ENCODE data around the gene ALDH3B1.
"Not testable (repeated sequence)": the region's sequence is repeated elsewhere in the genome, so short reads cannot be mapped to it uniquely, and the experiment has no call there.

ALDH3B1 gene, protein sequence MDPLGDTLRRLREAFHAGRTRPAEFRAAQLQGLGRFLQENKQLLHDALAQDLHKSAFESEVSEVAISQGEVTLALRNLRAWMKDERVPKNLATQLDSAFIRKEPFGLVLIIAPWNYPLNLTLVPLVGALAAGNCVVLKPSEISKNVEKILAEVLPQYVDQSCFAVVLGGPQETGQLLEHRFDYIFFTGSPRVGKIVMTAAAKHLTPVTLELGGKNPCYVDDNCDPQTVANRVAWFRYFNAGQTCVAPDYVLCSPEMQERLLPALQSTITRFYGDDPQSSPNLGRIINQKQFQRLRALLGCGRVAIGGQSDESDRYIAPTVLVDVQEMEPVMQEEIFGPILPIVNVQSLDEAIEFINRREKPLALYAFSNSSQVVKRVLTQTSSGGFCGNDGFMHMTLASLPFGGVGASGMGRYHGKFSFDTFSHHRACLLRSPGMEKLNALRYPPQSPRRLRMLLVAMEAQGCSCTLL

DNA sequence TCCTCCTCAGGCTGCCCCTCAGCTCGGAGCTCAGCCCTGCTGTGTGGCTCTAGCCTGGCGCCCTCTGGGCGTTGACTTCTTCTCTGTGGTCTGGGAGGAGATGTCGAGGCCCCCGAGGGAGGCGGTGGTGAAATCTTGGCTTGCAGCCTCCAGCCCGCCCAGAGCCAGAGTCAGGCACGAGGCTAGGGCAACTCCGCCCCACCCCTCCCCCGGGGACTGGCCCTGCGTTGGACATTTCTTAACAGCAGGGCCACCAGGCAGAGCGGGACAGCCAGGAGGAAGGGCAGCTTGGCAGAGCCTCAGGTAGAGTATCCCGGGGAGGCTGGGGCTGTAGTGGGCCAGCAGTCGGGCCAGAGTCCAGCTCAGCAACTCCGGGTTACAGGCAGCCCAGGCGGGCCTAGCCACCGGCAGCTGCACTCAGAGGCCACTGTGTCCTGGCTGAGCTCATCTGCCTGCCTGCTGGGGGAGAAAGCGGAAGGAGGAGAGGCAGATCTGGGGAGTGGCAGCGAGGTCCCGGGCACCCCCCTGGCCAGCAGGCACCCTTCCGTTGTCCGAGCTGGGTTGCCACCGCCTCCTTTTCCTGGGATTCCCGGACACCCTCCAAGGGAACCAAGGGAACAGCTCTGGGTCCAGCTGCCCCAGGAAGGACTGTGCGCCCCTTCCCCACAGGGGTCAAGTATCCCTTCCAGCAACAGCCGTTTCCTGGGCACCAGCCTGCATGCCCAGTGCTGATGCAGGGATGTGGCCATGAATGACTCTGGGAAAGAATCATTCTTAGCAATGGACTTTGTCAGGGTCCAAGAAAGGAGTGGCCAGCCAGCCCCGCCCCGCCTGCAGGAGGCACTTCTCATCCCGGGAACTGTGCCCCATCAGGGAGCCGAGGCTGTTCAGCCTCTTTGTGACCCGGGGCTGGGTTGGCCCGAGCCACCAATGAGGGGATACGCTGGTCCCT, at the start of gene ALDH3B1:
ALDH3B1 (plus strand) TSS at position 238 of the 952 bp plus-strand sequence. CDS start 4,971 bp downstream, outside the sequence.
- H3K9me3 Mint-ChIP-seq: no peaks in the 10 kb centered on the region
- DNase-seq (no peak), ATAC-seq (peak; percentile 8)
- H3K27ac Mint-ChIP-seq: no peak within 1 kb of the TSS
- H3K36me3 Mint-ChIP-seq (ENCODE audit: low read depth): no peaks in the 10 kb centered on the region
- H3K4me3 Mint-ChIP-seq: no peak within 1 kb of the TSS
- H3K4me1 Mint-ChIP-seq: peaks cover 8% of the 10 kb centered on the region
- H3K27me3 Mint-ChIP-seq: peaks cover 2% of the 10 kb centered on the region

DNA sequence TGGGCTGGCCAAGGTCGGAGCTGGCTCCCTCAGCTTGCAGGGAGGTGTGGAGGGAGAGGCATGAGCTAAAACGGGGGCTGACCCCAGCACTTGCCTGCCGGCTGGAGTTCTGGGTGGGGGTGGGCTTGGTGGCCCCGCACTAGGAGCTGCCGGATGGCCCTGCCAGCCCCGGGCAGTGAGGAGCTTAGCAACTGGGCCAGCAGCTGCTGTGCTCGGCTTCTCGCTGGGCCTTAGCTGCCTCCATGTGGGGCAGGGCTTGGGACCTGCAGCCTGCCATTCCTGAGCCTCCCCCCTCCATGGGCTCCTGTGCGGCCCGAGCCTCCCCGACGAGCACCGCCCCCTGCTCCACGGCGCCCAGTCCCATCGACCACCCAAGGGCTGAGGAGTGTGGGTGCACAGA, 46.9 kb upstream of the ALDH3B1 start:
- not testable (repeated sequence) for H3K4me3 Mint-ChIP-seq; H3K36me3 Mint-ChIP-seq (ENCODE audit: low read depth); H3K4me1 Mint-ChIP-seq; DNase-seq; H3K27ac Mint-ChIP-seq; ATAC-seq; H3K9me3 Mint-ChIP-seq
- H3K27me3 Mint-ChIP-seq: peaks cover 11% of the 10 kb centered on the region

DNA sequence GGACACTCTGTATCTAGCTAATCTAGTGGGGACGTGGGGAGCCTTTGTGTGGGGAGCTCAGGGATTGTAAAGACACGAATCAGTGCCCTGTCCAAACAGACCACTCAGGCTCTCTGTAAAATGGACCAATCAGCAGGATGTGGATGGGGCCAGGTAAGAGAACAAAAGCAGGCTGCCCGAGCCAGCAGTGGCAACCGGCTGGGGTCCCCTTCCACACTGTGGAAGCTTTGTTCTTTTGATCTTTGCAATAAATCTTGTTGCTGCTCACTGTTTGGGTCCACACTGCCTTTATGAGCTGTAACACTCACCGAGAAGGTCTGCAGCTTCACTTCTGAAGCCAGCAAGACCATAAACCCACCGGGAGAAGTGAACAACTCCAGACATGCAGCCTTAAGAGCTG, 46.2 kb upstream of the ALDH3B1 start:
- not testable (repeated sequence) for H3K4me3 Mint-ChIP-seq; ATAC-seq; DNase-seq; H3K36me3 Mint-ChIP-seq (ENCODE audit: low read depth); H3K27me3 Mint-ChIP-seq; H3K9me3 Mint-ChIP-seq; H3K27ac Mint-ChIP-seq; H3K4me1 Mint-ChIP-seq

DNA sequence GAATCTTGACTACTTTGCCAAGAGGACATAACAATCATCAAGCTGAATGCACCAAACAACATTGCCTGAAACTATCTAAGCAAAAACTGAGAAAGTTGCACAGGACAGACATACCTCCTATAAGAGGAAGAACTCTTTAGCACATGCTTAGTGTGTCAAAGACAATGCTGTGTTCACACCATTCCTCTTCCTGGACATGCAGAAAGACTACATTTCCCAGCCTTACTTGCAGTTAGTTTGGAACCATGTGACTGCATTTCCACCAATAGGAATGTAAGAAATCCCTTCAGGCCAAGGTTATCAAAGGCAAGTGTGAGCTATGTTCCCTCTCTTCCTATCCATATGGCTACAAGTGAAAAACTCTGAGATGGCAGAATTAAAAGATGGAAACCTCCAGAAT, 45.4 kb upstream of the ALDH3B1 start:
- not testable (repeated sequence) for H3K27ac Mint-ChIP-seq; H3K27me3 Mint-ChIP-seq; H3K36me3 Mint-ChIP-seq (ENCODE audit: low read depth); H3K9me3 Mint-ChIP-seq; DNase-seq; H3K4me1 Mint-ChIP-seq; ATAC-seq; H3K4me3 Mint-ChIP-seq

DNA sequence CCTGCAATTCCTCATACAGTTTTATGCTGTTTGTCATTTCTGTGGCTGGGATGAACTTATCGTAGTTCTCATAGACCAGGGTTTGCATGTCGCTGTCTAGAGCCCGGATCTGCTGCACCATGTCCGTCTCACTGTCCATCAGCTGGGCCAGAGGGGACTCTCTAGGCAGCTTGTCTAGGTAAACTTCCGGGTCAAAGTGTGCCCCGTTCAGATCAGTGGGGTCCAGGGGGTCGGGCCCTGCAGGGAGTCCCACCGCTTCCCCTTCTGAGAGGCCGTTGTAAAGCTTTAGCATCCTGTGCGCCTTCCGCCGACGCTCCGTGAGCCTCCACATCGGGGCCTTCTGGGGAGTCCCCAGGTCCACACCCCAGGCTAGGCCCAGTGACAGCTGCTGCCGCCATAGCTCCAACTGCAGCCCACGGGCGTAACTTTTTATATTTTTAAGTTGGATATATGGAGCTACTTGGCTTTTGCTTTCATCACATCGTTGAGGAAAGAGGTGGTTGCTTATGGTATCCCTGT, 44.2 kb upstream of the ALDH3B1 start:
- not testable (repeated sequence) for H3K4me1 Mint-ChIP-seq; DNase-seq; H3K9me3 Mint-ChIP-seq; H3K36me3 Mint-ChIP-seq (ENCODE audit: low read depth); H3K27ac Mint-ChIP-seq; ATAC-seq; H3K4me3 Mint-ChIP-seq; H3K27me3 Mint-ChIP-seq

DNA sequence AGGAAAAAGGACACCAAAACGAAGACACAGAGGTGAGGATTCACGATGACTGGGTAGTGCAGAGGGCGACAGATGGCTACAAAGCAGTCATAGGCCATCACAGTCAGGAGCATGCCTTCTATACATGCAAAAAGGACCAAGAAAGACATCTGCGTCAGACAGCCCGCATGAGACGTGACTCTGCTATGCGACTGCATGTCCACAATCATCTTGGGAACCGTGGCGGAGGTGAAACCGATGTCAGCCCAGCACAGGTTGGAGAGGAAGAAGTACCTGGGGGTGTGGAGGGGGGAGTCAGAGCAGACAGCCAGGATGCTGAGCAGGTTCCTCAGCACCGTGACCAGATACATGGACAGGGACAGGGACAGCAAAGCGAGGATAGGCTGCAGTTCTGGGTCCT, 35.4 kb upstream of the ALDH3B1 start:
- H3K36me3 Mint-ChIP-seq (ENCODE audit: low read depth); H3K9me3 Mint-ChIP-seq; ATAC-seq; H3K4me1 Mint-ChIP-seq; DNase-seq; H3K4me3 Mint-ChIP-seq; H3K27me3 Mint-ChIP-seq; H3K27ac Mint-ChIP-seq: not testable (repeated sequence)

DNA sequence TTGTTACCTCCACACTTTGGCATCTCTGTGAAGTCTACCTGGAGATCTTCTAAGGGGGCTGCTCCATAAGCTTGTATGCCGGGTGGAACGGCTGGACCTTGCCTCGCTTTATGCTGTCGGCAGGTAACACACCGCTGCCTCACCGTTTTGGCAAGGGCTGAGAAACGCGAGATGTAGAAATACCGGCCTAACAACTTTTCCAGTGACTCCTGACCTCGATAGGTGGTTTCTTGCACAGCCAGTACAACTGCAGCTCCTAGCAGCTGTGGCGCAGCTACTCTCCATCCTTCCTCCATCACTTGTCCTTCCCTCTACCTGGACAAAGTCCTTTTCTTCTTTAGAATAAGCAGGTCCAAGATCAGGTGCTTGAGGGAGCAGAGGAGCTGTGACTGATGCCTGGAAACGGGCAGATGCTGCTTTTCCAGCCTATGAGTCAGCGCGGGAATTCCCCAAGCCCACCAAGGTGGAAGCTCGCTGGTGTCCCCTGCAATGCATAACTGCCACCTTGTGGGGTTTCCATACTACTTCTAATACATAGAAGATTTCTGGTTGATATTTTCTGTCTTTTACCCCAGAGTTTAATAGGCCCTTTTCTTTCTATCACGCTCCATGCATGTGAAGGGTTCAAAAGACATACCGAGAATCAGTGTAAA, 31.2 kb upstream of the ALDH3B1 start:
- not testable (repeated sequence) for ATAC-seq, H3K27ac Mint-ChIP-seq, H3K4me1 Mint-ChIP-seq

DNA sequence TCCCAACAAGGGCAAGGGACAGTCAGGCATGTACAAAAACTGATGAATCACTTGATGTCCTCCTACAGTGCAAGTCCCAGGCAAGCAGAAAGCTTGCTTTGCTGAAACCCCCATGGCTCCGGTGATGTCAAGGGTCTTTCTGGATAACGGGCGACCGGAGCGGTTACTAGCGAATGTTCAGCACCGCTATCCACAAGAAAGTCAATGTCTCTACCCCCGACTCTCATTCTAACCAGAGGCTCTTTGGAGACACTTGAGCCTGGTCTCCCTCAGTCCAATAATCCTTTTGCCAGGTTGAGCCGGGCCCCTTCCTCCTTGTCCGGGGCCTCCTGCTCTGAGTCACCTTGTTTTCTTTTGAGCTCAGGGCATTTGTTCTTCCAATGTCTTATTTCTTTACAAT, 28.9 kb upstream of the ALDH3B1 start:
- H3K36me3 Mint-ChIP-seq (ENCODE audit: low read depth); H3K4me3 Mint-ChIP-seq; ATAC-seq; H3K4me1 Mint-ChIP-seq; DNase-seq; H3K27me3 Mint-ChIP-seq; H3K27ac Mint-ChIP-seq; H3K9me3 Mint-ChIP-seq: not testable (repeated sequence)

More for the DNA sequence above, 31.2 kb upstream of the ALDH3B1 start:
- H3K27me3 Mint-ChIP-seq; H3K9me3 Mint-ChIP-seq; H3K36me3 Mint-ChIP-seq (ENCODE audit: low read depth); H3K4me3 Mint-ChIP-seq: not testable (repeated sequence)
- peak; percentile 39 for DNase-seq

DNA sequence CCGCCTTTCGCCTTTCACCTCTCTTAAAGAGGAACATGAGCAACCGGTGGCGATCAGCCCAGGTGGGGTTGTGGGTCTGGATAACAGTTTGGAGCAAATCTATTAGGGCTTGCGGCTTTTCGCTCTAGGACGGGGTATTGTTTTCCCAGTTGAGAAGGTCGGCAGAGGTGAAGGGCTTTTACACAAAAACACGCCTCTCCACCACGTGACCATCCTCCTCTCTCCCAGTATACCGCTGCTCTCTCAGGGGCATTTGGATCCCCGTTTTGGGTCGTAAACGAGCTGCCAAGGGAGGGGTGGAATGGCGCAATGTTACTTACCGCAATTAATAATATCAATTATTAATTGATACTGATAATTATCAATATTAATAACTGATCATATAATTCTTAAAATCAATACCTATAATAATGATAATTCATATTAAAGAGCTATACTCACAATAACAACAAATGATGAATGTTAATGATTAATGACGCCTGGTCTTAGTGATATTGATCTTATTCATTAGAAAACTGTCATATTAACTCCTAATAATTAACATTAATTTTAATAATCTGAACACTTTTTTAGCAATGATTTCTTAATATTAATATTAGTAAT, 27.8 kb upstream of the ALDH3B1 start:
- H3K9me3 Mint-ChIP-seq, DNase-seq, H3K27me3 Mint-ChIP-seq: not testable (repeated sequence)

DNA sequence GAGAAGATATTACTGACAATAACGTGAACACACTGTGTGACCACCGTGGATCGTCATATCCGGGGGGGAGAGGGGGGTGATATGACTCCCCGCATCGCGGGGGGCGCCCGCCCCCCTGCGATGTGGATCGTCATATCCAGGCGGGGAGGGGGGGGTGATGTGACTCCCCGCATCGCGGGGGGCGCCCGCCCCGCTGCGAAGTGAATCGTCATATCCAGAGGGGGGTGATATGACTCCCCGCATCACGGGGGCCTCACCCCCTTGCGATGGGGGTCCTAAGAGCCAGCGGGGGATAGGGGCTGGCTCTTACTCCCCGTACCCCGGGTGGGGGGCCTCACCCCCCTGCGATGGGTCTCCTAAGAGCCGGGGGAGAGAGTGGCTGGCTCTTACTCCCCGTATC, 26.2 kb upstream of the ALDH3B1 start:
- Mint-ChIP-seq H3K4me1 (no peaks in the 10 kb centered on the region), H3K4me3 (no peak overlapping the region), H3K27me3 (peaks cover 3% of the 10 kb centered on the region), H3K27ac (no peak overlapping the region), H3K9me3 (no peaks in the 10 kb centered on the region), H3K36me3 (ENCODE audit: low read depth) (no peaks in the 10 kb centered on the region)
- ATAC-seq (no peak), DNase-seq (no peak)

More for the DNA sequence above, 27.8 kb upstream of the ALDH3B1 start:
- H3K27ac Mint-ChIP-seq; ATAC-seq; H3K36me3 Mint-ChIP-seq (ENCODE audit: low read depth); H3K4me1 Mint-ChIP-seq; H3K4me3 Mint-ChIP-seq: not testable (repeated sequence)

DNA sequence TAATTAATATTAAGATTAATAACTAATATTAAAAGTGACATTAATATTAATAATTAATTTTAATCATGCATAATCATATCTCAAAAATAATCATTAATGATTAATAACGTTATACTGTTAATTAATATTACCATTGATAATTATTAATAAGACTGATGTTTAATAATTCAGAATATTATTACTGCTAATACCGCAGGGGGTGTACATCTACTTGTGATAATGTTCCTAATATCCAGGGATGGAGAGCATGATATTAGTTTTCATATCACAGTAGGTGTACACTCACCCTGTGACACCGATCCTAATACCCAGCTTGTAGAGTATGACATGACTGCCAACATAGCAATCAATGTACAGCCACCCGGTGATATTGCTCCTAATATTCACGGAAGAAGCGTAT, 24.8 kb upstream of the ALDH3B1 start:
- not testable (repeated sequence) for H3K27ac Mint-ChIP-seq; ATAC-seq; H3K4me3 Mint-ChIP-seq; H3K4me1 Mint-ChIP-seq; H3K9me3 Mint-ChIP-seq; DNase-seq; H3K27me3 Mint-ChIP-seq; H3K36me3 Mint-ChIP-seq (ENCODE audit: low read depth)

DNA sequence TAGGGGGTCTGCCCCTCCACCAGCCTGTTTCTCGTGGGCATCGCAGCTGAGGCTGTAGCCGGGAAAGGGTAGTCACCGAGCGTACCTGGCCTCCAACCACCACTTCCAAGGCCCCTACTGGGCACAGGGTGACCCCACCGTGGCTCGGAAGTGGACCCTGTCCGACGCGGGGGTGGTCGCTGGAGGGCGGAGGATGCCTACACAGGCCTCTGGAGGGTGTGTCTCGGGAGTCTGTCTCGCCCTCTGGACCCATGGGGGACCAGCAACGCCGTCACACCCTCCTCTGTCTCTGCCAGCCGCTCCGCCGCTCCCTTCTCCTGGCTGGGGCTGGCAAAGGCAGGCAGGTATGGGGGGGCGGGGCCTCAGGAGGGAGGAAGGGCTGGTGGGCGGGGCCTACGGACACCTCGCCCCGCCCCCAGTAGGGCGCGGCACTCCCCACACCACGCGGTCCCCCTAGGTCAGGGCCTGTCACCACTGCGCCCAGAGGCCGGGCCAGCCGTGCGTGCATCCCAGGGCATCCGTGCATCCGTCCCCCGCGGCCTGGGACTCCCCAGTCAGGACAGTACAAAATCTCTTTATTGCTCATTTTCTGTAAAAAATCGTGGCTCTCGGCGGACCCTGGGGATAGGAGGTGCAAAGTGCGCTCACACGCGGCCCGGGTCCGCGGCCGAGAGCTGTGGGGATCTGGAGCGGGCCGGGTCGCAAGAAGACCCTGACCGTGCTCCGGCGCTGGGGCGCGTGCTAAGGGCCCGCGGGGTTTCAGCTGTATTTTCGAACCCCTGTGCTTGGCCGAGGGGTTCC, 19.4 kb upstream of the ALDH3B1 start:
- not testable (repeated sequence) for H3K36me3 Mint-ChIP-seq (ENCODE audit: low read depth); ATAC-seq

DNA sequence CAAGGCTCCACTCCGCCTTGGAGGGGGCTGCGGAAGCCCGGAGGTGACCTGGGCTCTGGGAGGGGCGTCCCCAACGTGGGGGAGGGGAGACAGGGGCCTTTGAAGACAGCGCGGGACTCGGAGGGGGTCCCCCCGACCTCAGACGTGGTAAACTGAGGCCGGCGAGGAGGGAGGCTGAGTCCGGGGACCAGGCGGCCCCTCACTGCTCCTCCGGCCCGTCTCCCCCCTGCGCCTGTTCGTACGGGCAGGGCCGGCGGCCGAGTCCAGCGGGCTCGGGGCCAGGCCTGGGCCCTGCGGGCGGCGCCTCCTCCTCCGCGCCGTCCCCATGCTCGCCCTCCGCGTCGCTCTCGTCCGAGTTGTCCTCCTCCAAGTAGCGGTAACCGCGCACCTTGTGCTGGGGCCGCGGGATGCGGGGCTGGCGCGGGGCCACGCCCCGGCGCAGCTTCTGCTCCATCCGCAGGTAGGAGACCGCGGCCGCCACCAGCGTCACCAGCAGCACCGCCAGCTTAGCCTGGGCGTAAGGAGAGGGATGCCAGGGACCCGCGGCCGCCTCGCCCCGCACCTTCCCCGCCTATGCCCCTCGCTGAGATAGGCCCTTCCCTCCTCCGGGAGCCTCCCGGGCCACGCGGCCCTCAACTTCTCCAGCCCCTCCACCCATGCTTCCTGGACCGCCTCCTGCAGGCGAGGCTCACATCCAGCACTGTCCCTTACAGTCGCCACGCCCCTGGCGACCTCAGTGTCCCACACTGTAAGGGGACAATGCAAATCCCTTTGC, 18.6 kb upstream of the ALDH3B1 start:
- DNase-seq; H3K27me3 Mint-ChIP-seq; H3K4me3 Mint-ChIP-seq; H3K27ac Mint-ChIP-seq; H3K36me3 Mint-ChIP-seq (ENCODE audit: low read depth); H3K9me3 Mint-ChIP-seq; H3K4me1 Mint-ChIP-seq; ATAC-seq: not testable (repeated sequence)

More for the DNA sequence above, 19.4 kb upstream of the ALDH3B1 start:
- H3K27me3 Mint-ChIP-seq, H3K27ac Mint-ChIP-seq, H3K4me3 Mint-ChIP-seq, H3K9me3 Mint-ChIP-seq, DNase-seq, H3K4me1 Mint-ChIP-seq: not testable (repeated sequence)
